ENCODE data around the gene CDH2. TPM values are rescaled to one million over a fixed set of nuclear protein-coding genes. Genes with fewer than 3 reads are reported as not detected.

The CDH2 gene
- total RNA-seq, 1 experiment from 2014 or later, result 43.7 TPM

DNA sequence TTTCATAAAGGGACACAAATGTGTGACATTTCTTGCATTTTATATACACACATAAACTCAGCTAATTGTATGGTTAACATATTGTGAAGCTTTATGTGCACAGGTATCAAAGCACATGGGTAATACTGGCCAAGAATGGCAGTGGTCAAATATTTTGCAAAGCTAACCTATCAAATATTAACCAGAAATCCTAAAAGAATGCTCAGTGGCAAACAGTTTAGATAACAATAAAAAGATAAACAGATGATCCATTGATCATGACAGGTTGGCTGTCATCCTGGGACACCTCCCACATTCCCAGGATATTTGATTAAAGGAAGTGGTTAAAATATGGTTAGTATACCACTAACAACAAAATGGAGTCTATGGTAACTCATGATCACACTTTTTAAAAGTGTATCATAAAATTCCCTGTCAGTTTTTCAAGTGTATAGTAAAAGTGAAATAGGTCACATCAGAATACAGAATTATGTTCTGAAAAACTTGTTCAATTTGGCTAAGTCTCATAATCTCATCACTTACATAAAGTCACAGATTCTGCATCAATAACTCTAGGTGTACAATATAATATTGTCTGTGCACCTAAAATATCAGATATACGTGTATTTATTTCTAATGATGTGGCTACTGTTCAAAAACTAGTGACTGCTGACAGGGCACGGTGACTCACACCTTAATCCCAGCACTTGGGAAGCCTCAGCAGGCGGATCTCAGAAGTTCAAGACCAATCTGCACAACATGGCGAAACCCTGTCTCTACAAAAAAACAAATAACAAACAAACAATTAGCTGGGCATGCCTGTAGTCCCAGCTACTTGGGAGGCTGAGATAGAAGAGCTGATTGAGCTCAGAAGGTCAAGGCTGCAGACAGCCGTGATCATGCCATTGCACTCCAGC lies 48.9 kb downstream of the CDH2 start:
- DNase-seq (ENCODE audit: low read depth), result peak; percentile 35

DNA sequence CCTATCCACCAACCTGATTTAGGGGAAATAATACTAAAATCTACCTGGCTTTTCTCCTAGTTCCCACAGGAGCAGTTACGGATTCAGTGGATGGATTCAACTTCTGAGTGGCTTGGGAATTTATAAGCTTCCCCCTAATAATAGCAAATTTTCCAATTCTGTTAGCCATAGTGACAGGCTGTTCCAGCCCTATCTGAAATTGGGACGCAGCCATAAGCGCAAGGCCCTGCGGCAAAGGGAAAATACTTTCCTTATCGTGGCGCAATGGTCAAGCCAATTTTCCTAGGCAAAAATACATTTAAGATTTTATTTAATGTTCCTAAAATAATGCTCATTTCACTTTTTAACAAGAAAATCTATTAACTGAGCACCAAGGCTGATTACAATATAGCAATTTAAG lies 49.7 kb downstream of the CDH2 start:
- DNase-seq (ENCODE audit: low read depth), result no peak

GRCh38 chr18:28126768-28127167 lies 50.2 kb downstream of the CDH2 start:
- no peak for DNase-seq (ENCODE audit: low read depth)

GRCh38 chr18:28125051-28125450 lies 51.9 kb downstream of the CDH2 start:
- DNase-seq (ENCODE audit: low read depth), result no peak

GRCh38 chr18:28124131-28125029 lies 52.5 kb downstream of the CDH2 start:
- DNase-seq (ENCODE audit: low read depth), result peak; percentile 26

GRCh38 chr18:28123401-28124030 lies 53.4 kb downstream of the CDH2 start:
- no peak for DNase-seq (ENCODE audit: low read depth)

DNA sequence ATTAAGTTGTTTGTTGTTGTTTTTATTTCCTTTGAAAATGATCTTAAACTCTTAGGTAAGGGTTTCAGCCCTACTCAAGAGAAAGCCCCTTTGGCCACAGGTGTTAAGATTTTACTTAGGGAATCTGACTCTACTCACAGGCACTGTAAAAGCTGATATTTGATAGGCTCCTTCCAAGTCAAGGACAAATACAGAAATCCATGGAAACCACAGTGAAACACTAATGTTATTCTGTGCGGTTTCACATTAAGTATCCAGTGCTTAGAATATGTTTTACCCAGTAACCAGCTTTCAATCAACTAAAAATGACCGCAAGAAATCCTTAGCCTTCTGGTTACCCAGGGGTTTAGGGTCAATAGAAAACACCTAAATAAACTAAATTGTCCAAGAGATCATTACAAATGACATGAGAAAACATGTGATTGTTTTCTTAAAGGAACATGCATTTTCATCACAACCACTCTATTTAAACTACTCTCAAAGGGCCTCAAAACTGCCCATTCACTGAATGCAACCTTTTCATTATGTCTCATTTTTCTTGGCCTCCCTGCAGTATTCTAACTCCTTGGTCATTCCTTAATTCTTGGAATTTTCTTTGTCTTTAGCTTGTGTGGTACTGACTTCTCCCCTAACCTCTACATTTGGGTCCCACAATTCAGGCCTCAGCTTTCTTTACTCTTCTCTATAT lies 56.0 kb downstream of the CDH2 start:
- DNase-seq (ENCODE audit: low read depth), result no peak

DNA sequence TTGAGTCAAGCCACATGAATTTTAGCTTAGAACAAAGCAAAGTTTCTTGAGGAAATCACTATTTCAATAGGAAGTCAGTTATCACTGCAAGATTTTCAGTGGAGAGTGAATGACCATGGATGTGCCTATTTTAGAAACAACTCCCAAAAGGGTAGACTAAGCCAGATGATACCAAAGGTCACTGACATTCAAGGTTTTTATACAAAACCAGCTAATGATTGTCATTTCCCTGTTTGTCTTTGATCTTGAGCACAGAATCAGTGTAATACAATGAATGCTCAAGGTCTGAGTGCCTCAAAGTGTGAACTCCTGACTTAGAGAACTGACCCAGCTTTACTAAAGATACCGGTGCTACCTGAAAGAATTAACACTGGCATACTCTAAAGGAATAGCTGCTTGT lies 60.5 kb downstream of the CDH2 start:
- DNase-seq (ENCODE audit: low read depth), result no peak

DNA sequence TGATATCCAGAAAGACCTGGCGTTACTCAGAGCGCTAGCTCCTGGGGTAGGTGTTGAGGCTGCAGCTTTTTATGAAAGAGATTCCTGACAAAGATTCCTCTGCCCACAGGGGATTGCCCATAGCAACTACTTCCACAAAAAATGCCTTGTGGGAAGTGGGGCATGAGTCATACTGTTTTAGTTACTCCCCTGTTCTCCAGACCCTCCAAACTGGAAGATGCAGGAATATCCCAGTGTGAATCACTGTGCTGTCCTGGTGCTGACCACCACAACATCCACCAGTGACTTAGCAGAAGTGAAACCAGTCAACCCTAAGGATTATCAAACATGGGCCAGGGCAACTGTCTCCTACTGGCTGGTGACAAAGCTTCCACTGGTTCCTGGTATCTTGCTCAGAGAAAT lies 61.8 kb downstream of the CDH2 start:
- DNase-seq (ENCODE audit: low read depth), result peak; percentile 97

GRCh38 chr18:28114472-28114871 lies 62.5 kb downstream of the CDH2 start:
- DNase-seq (ENCODE audit: low read depth), result peak; percentile 68

DNA sequence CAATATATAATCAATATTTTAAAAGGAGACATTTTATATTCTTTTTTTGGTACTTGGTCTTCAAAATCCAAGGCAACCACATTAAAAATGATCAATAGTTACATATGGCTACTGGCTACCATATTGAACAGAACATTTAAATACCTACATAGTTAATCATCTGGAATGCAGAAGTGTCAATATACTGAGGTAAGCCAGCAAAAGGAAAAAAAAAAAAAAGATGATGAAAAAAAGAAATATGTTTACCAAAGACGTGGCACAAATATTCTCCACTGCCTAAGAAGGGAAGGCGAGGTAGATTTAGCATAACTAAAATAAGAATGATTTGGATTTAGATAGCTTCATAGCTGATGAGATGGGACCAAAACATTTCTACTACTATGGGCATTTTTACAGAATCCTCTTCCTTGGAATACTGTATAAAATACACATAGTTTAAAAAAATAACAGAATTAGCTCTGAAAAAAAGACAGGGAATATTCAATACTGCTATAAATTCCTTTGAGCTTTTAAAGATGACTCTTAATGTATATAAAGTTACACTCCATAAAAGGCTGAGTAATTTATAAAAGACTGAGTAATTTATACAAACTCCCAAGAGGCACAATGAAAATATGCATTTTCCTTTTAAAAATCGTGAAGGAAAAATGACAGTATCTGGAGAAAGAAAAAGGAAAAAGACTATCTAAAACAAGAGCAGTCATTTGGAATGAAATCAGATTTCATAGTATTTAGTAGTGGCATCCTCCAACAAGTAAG lies 63.5 kb downstream of the CDH2 start:
- no peak for DNase-seq (ENCODE audit: low read depth)

- DNase-seq (ENCODE audit: low read depth), result peak; percentile 81
Measured at GRCh38 chr18:28112056-28112470, 64.9 kb downstream of the CDH2 start.

GRCh38 chr18:28110924-28111323 lies 66.0 kb downstream of the CDH2 start:
- no peak for DNase-seq (ENCODE audit: low read depth)

- no peak for DNase-seq (ENCODE audit: low read depth)
Measured at GRCh38 chr18:28109781-28110560, 67.0 kb downstream of the CDH2 start.

DNA sequence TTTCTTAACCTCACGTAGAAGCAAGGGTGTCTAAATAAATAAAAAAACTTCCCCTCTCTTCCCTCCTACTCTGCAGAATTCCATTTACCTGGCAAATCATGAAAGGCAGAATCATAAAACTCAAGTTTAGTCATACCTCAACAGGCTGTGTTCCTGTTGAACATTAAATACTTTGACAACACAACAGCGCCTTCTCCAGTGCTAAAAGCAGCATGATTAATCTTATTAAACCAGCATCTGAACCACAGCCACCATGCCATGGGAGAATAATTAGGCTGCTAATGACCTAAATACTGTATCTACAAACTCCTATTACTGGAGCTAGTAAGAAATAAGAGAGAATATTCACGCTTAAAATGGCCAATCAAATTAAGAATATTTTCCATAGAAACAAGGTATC lies 68.1 kb downstream of the CDH2 start:
- no peak for DNase-seq (ENCODE audit: low read depth)

DNA sequence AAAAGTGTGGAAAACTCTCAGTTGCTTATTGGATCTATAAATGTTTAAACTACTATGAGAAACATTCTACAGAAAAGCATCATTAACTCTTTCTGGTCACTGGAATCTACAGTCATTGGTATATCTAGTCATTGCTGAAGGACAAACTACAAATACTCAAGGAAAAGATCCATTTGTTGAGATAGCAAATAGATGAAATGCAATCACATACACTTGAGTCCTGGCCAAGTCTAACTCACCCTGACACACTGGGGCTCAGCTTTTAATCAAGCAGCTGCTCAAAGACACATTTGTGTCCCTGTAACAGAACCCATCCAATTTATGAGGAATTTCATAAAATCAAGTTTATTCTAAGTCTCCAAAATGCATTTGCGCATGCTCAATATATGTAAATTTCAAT lies 68.7 kb downstream of the CDH2 start:
- no peak for DNase-seq (ENCODE audit: low read depth)

DNA sequence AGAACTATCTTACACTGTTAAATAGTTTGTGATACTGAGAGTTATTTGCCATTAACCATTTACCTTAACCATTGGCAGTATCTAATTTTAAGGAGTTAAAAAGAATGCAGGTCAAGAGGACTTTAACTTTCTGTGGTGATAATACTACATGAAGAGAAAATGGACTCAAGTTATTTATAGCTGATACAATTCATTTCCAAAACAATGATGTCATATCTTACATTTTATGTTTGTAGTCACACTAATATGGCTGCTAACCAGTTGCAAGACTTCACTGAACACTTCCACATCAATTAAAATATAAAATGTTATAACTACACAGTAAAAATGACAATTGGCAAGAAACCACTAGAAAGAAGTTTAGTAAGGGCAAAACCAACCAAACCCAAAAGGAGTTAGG lies 77.7 kb downstream of the CDH2 start:
- no peak for DNase-seq (ENCODE audit: low read depth)

DNA sequence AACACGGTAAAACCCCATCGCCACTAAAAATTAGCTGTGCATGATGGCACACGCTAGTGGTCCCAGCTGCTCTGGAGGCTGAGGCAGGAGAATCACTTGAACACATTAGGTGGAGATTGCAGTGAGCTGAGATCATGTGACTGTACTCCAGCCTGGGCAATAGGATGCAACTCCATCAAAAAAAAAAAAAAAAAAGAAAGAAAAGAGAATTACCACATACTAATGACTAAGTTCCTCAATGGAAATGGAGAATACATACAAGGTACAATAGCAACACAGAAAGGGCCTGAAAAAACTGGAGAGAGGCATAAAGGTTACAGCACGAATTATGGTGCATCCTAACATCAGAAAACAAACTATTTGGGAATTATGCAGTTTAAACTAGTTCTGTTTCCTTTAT lies 81.3 kb downstream of the CDH2 start:
- no peak for DNase-seq (ENCODE audit: low read depth)

DNA sequence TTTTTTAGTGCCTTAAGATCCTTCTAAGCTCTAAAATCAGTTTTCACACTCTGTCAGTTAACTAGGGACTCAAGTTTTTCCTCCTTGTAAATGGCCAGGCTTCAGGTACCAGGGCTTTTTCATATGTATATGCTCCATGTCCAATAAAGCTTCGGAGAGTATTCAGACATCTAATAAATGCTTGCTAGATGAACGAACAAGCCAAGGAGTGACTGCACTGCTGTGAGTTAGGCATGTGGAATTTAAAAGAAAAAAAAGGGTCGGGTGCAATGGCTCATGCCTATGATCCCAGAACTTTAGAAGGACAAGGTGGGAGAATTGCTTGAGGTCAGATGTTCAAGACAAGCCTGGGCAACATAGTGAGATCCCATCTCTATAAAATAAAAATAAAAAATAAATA lies 81.9 kb downstream of the CDH2 start:
- peak; percentile 16 for DNase-seq (ENCODE audit: low read depth)

DNA sequence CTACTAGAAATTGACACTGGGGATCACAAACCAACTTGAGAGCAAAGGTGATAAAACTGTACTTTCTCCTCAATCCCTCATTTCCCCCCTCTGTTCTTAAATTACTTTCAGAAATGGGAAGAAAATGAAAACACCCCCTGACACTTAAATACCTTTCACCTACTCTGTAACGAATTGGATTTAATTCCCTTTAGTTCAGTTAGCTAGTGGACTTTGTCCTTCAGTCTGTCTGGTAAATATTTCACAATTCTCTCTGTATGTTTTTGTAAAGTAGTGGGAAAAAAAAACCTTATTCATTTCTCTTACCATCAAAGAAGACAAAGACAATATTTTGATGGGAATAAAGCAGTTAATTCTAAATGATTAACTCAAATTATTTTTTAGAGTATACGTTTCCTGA lies 85.7 kb downstream of the CDH2 start:
- DNase-seq (ENCODE audit: low read depth), result no peak

Data from RPMI7951 (cell line).